ENCODE measurements around the gene ANKDD1A. TPM values are rescaled to one million over a fixed set of nuclear protein-coding genes. Genes with fewer than 3 reads are reported as not detected.

The ANKDD1A gene
- total and polyA plus RNA-seq, 2 donors (not counting 1 experiment from before 2014, with no cell fraction given) = 8.2 to 13.2 TPM

DNA sequence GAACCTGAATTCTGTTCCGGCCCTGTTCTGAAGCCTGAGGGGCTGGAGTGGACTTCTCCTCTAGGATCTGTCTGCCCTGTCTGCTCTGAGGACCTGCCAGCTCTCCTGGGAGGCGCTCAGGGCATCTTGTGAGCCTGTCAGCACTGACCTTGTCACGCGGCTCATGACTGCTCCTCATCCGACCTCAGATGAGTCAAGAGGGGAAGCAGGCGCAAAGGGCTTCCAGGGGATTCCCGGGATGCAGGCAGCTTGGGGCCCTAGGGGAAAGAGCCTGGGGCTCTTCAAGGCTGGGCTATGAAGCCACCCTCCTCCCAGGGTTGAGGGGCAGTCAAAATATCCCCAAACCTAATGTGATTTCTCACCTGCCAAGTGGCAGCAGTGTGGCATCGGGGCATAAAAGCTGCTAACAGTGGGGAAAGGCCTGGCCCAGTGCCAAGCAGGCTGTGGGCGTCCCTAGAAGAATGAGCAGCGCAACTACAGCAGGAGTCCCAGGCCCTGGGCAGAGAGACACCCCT lies 27.6 kb upstream of the ANKDD1A start:
- Histone ChIP-seq H3K9me3 (ENCODE audit: control insufficient read depth, insufficient read depth, low read depth, low read length) (no peaks in the 10 kb centered on the region), H2AFZ (ENCODE audit: low read length) (no peak overlapping the region)
- TF ChIP-seq, protein P1, sequence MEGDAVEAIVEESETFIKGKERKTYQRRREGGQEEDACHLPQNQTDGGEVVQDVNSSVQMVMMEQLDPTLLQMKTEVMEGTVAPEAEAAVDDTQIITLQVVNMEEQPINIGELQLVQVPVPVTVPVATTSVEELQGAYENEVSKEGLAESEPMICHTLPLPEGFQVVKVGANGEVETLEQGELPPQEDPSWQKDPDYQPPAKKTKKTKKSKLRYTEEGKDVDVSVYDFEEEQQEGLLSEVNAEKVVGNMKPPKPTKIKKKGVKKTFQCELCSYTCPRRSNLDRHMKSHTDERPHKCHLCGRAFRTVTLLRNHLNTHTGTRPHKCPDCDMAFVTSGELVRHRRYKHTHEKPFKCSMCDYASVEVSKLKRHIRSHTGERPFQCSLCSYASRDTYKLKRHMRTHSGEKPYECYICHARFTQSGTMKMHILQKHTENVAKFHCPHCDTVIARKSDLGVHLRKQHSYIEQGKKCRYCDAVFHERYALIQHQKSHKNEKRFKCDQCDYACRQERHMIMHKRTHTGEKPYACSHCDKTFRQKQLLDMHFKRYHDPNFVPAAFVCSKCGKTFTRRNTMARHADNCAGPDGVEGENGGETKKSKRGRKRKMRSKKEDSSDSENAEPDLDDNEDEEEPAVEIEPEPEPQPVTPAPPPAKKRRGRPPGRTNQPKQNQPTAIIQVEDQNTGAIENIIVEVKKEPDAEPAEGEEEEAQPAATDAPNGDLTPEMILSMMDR (conservative IDR thresholded peaks at IDR 0.05 in 1 of 2, IDR thresholded peaks at IDR 0.05 in 1 of 2; ENCODE audit: low read depth in 1 of 2, low read length in 2 of 2) = no peak
- TF ChIP-seq EZH2 (IDR thresholded peaks at IDR 0.05; ENCODE audit: low read length, missing control alignments) = no peak

DNA sequence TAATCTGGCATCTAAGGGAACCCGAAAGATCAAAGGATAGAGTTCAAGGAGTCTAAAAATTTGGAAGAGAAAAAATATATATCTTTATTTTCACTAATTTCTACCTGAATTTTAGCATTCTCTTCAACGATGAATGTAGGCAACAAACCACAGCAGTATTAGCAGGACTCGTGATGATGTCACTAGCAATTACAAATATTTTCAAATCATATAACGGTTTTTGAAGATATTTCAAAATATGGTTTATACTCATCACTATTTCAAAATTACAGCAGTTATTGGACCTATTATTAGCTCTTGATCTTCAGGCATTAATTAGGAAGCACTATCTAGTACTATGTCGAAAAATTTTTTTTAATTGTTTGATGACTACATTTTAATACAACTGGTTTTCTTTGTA lies 27.0 kb upstream of the ANKDD1A start:
- no peak for DNase-seq (ENCODE audit: low read depth in 2 of 2)
- Histone ChIP-seq H3K9ac (ENCODE audit: insufficient read depth, low read length) (no peak overlapping the region), H3K27ac (ENCODE audit: insufficient read depth, low read length) (no peak overlapping the region), H3K9me3 (ENCODE audit: control insufficient read depth, insufficient read depth, low read depth, low read length) (no peaks in the 10 kb centered on the region), H3K36me3 (ENCODE audit: control insufficient read depth, insufficient read depth, low read length) (no peaks in the 10 kb centered on the region), H3K4me1 (ENCODE audit: control insufficient read depth, extremely low read depth, insufficient read depth, low read length) (peaks cover 17% of the 10 kb centered on the region), H2AFZ (ENCODE audit: low read length) (no peak overlapping the region), H3K4me2 (ENCODE audit: extremely low read depth, insufficient read depth, low read length) (no peak overlapping the region), H3K27me3 (ENCODE audit: control insufficient read depth, insufficient read depth, low read length) (no peaks in the 10 kb centered on the region), H3K4me3 (replicated peaks in 1 of 4; ENCODE audit: control extremely low read depth in 1 of 4, insufficient read depth in 1 of 4, low read depth in 3 of 4, low read length in 4 of 4) (no peak overlapping the region), H4K20me1 (ENCODE audit: control insufficient read depth, extremely low read depth, insufficient read depth, low read length) (no peaks in the 10 kb centered on the region), H3K79me2 (ENCODE audit: control insufficient read depth, insufficient read depth, low read length) (no peaks in the 10 kb centered on the region)
- TF ChIP-seq, protein P1 (conservative IDR thresholded peaks at IDR 0.05 in 1 of 2, IDR thresholded peaks at IDR 0.05 in 1 of 2; ENCODE audit: low read depth in 1 of 2, low read length in 2 of 2) = no peak
- no peak for TF ChIP-seq EZH2 (IDR thresholded peaks at IDR 0.05; ENCODE audit: low read length, missing control alignments)

More for the DNA sequence above, 27.6 kb upstream of the ANKDD1A start:
- H3K4me2 ChIP-seq (ENCODE audit: extremely low read depth, insufficient read depth, low read length) = no peak overlapping the region
- H3K4me3 ChIP-seq (replicated peaks in 1 of 4; ENCODE audit: control extremely low read depth in 1 of 4, insufficient read depth in 1 of 4, low read depth in 3 of 4, low read length in 4 of 4) = no peak overlapping the region
- H4K20me1 ChIP-seq (ENCODE audit: control insufficient read depth, extremely low read depth, insufficient read depth, low read length) = no peaks in the 10 kb centered on the region
- no peak overlapping the region for H3K9ac ChIP-seq (ENCODE audit: insufficient read depth, low read length)
- no peaks in the 10 kb centered on the region for H3K36me3 ChIP-seq (ENCODE audit: control insufficient read depth, insufficient read depth, low read length)
- H3K27me3 ChIP-seq (ENCODE audit: control insufficient read depth, insufficient read depth, low read length) = no peaks in the 10 kb centered on the region
- H3K27ac ChIP-seq (ENCODE audit: insufficient read depth, low read length) = peak overlapping the region; percentile 24
- no peaks in the 10 kb centered on the region for H3K79me2 ChIP-seq (ENCODE audit: control insufficient read depth, insufficient read depth, low read length)
- peaks cover 17% of the 10 kb centered on the region for H3K4me1 ChIP-seq (ENCODE audit: control insufficient read depth, extremely low read depth, insufficient read depth, low read length)
- DNase-seq (ENCODE audit: low read depth in 2 of 2) = peak; percentile 82 to 84

DNA sequence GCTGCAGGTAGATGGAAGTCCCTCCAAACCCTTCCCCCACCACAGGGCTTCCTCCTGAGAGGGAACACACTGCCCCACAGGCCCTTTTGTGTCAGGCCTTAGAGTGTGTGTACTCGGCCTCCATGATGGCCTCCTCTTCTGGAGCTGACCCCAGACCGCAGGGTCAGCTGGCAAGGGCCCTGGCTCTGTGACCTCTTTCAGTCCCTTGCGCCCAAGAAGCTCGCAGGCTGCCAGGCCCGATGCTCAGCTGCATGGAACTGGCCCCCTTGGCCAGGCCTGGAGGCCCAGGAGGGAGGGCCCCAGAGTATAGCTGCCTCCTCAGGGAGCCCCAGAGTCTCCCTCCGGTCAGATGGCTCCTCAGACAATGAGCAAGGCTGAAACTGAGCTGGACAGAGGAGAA lies 23.4 kb upstream of the ANKDD1A start:
- H3K27ac ChIP-seq (ENCODE audit: insufficient read depth, low read length) = no peak overlapping the region
- H3K27me3 ChIP-seq (ENCODE audit: control insufficient read depth, insufficient read depth, low read length) = no peaks in the 10 kb centered on the region
- peaks cover 10% of the 10 kb centered on the region for H3K4me1 ChIP-seq (ENCODE audit: control insufficient read depth, extremely low read depth, insufficient read depth, low read length)
- no peaks in the 10 kb centered on the region for H3K79me2 ChIP-seq (ENCODE audit: control insufficient read depth, insufficient read depth, low read length)
- H2AFZ ChIP-seq (ENCODE audit: low read length) = no peak overlapping the region
- H3K36me3 ChIP-seq (ENCODE audit: control insufficient read depth, insufficient read depth, low read length) = no peaks in the 10 kb centered on the region
- H3K9me3 ChIP-seq (ENCODE audit: control insufficient read depth, insufficient read depth, low read depth, low read length) = no peaks in the 10 kb centered on the region
- H4K20me1 ChIP-seq (ENCODE audit: control insufficient read depth, extremely low read depth, insufficient read depth, low read length) = no peaks in the 10 kb centered on the region
- no peak overlapping the region for H3K9ac ChIP-seq (ENCODE audit: insufficient read depth, low read length)
- DNase-seq (ENCODE audit: low read depth in 2 of 2) = no peak
- no peak overlapping the region for H3K4me3 ChIP-seq (replicated peaks in 1 of 4; ENCODE audit: control extremely low read depth in 1 of 4, insufficient read depth in 1 of 4, low read depth in 3 of 4, low read length in 4 of 4)
- H3K4me2 ChIP-seq (ENCODE audit: extremely low read depth, insufficient read depth, low read length) = no peak overlapping the region
- TF ChIP-seq EZH2 (IDR thresholded peaks at IDR 0.05; ENCODE audit: low read length, missing control alignments) = no peak
- TF ChIP-seq, protein P1 (conservative IDR thresholded peaks at IDR 0.05 in 1 of 2, IDR thresholded peaks at IDR 0.05 in 1 of 2; ENCODE audit: low read depth in 1 of 2, low read length in 2 of 2) = no peak

Data from fibroblast of lung (primary cell).